Activated CD4-positive, alpha-beta T cell treated with anti-CD3 and anti-CD28 coated beads for 1 hour (primary cell): Measurements from ENCODE around the gene LTBR.

Source experiments
- DNase-seq: peaks from one replicate; pipeline ENCODE4 v3.0.0-alpha.2; 2020

The LTBR gene

DNA sequence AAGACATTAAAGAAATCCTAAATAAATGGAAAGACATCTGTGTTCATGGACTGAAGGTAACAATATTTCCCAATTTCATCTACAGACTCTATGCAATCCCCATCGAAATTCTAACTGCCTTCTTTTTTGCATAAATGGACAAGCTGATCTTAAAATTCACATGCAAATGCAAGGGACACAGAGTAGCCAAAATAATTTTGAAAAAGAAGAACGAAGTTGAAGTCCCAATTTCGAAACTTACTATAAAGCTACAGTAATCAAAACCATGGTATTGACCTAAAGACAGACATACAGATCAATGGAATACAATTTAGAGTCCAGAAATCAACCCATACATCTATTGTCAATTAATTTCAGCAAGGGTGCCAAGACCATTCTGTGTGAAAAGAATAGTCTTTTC is 44.4 kb downstream of the LTBR start:
- DNase-seq = no peak

DNA sequence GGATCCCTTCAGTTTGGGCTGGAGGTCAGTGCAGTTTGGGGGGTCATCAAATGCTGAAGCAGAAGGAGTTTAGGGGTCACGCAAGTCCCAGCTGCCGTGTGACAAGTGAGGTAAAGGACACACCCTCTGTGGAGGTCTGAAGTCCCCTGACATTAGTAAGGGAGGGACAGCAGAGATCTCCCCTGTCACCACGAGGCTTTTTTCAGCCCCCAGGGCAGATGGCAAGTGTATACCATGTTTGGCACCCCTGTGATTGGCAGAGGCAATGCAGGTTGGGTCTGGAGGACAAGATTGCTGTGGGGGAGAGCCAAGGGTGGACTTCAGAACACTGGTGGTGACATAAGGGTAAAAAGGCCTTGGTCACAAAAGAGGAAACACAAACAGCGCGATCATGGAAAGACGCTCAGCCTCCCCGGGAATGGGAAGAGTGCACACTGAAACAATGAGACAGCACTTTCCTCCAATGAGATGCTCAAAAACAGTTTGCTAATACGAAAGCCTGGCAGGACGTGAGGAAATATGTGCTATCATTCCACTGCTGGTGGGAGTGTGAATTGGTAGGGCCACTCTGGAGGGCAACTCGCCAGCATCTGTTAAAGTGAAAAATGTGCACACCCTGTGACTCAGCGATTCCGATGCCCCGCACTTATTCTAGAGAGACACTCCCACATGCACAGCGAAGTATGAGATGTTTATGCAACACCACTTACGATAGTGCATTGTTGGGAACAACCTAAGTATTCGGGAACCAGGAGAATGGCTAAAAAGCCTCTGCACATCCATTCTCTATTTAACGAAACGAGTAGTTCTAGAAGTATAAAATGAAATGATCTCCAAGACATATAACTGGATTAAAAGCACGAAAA is 46.4 kb downstream of the LTBR start:
- no peak for DNase-seq

DNA sequence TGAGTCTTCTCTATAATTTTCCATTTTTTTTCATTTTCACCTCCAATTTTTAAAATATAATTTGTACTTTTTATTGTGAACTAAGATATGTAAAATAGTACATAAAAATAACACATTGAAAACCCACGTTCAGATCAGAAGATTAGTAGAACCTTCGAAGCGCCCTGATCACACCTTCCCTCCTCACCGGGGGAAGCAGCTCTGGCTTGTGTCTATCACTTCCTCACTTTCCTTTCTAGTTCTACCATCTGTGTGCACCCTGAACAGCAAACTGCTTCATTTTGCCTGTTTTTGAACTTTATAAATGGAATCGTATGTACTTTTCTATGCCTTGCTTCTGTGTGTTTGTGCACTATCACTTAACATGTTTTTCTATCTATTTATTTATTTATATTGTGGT is 49.0 kb downstream of the LTBR start:
- DNase-seq = no peak

DNA sequence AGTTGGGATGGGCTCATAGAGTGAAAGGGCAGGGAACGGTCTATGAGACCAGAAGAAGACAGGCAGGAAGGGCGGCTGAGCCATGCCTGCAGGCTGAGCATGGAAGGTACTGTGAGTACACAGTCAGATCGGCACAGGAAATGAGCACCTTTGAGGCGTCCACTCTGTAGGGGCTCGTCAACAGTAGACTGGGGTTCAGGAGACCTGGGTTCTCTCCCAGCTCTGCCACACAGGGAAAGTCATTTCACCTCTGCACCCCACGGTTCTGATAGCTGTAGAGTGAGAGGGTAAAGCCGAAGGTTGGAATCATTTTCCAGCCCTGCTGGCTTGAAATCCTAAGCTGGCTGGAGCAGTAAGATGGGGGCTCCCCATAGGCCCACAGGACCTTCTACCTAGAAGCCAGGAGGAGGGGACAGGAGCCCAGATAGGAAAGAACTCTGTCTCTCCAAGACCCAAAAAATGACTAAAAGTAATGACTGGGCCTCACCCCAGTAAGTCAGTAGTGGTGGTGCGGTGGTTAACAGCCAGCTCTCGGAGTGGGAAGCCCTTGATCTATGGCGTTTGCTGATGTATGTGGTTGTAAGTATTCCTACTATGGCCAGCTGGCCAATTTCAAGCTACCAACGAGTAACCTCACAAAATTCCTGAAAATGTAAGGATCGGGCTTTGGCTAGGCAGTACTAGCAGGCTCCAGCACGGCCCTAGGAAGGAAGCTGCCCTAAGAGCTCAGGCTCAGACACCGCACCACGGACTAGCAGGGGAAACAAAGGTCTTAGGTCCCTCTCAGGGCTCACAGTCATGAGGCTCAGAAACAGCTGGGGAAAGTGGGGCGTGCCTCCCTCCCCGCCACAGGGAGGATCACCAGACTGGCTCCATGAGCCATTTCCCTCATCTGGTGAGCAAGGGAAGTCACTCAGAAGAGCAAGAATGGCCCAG is 50.5 kb downstream of the LTBR start:
- DNase-seq = no peak

DNA sequence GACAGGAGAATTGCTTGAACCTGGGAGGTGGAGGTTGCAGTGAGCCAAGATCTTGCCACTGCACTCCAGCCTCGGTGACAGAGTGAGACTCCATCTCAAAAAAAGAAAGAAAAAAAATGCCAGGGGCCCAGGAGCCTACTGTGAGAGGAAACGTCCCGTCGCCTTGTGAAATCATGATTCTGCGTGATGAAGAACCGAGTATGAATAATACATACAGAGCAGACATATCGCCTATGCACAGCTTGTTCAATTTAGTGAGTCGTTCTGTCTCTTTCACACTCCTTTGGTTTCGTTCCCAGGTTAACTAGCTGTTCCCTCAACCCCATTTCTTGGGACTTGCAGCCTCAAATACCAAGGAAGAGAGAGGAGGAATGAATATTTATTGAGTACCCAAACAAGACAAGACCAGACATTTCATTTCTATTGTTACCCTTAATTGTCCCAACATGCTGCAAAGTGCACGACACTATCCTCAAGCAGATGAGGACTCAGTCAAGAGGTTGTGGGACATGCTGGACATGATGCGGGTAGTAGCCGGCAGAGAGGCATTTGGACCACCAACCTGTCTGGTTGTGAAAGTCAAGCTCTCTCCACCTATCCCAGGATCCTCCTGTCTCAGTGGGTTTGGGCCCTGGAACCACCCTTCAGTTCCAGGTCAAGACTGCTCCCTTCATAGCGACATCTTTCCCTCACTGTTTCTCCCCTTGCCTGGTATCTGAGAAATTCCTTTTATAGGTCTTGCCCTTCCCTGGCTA is 52.2 kb downstream of the LTBR start:
- no peak for DNase-seq

DNA sequence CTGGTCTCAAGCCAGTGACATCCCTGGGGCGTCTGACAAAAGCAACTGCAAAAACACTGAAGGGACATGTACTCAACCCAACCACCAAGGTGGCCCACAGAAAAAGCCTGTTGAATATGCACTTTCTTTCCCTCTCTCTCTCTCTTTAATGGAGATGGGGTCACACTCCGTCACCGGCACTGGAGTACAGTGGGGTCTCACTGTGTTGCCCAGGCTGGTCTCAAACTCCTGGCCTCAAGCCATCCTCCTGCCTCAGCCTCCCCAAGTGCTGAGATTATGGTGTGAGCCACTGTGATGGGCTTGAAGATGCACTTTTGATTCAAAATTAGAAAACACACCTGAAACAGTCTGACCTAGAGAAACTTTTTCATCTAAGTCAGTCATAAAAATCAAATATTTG is 53.6 kb downstream of the LTBR start:
- no peak for DNase-seq

DNA sequence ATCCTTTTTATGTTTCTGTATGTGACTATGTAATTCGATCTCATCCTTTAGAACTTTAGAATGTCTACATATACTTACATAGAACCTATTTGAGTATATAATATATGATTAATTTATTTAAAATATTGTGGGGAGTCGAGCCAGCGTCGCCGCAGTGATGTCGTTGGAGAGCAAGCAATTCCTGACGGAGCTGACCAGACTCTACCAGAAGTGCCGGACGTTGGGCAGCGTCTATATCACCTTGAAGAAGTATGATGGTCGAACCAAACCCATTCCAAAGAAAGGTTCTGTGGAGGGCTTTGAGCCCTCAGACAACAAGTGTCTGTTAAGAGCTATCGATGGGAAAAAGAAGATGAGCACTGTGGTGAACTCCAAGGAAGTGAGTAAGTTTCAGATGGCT is 54.4 kb downstream of the LTBR start:
- no peak for DNase-seq

DNA sequence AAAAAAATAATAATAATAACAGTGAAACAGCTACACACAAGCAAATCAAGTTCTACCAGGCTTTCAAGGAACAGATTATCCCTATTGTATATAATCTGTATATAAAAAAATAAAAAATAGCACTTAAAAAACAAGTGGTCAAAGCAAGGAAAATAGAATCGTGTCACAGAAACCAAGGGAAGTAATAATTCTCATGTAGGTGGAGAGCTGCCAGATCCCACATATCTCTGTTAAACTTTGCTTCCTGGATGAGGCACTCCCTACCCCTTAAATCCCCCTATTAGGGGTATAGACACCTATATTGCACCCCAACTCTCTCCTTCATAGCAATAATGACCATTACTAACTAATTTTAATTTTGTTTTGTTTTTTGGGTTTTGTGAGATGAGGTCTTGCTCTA is 56.4 kb downstream of the LTBR start:
- no peak for DNase-seq
